Measurements from ENCODE around the gene DLGAP5. TPM values are rescaled to one million over a fixed set of nuclear protein-coding genes. Genes with fewer than 3 reads are reported as not detected.
A peak's percentile ranks its signal among the peaks of the same experiment; 100 is the strongest.

Gene DLGAP5
- total and polyA plus RNA-seq, 2 of the 13 experiments (the other 11 are each of a cell fraction or from before 2014, with no cell fraction given): 7.7 to 55.8 TPM

DNA sequence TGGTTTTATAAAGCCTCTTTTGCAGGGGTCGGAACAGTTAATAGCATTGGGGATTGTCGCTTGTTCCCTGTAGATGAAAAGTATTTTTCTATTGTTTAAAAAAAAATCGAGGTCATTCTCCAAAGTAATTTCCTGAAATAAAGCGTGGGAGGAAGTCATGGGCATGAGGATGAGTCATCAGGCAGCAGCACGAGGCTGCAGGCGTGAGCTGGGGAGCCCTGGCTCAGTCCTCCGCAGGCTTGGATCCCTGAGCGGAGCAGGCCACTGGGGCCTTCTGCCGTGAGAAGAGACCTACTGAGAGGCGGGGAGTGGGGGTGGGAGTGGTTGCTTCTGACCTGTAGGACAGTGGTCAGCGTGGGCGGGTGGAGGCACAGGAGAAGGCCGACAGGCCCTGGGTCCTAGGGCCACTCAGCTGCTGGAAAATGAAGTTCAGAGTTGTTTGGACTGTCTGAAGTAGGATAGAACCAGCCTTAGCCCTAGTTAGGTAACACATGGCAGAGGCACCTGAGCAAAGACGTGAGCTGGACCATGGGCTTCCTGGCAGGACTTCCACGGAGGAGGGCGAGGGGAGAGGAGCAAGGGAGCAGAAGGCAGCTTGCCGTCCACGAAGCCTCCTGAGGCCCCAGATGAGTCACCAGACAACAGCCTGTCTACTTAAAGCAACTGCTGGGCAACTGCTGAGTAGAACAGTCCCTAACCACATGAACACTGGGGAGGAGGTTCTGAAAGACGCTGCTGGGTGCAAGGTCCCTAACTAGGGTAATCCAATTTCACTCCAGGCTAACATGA is 83.4 kb downstream of the DLGAP5 start (continued):
- TF ChIP-seq, protein P1, sequence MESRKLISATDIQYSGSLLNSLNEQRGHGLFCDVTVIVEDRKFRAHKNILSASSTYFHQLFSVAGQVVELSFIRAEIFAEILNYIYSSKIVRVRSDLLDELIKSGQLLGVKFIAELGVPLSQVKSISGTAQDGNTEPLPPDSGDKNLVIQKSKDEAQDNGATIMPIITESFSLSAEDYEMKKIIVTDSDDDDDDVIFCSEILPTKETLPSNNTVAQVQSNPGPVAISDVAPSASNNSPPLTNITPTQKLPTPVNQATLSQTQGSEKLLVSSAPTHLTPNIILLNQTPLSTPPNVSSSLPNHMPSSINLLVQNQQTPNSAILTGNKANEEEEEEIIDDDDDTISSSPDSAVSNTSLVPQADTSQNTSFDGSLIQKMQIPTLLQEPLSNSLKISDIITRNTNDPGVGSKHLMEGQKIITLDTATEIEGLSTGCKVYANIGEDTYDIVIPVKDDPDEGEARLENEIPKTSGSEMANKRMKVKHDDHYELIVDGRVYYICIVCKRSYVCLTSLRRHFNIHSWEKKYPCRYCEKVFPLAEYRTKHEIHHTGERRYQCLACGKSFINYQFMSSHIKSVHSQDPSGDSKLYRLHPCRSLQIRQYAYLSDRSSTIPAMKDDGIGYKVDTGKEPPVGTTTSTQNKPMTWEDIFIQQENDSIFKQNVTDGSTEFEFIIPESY (CRISPR knock-in tag; IDR thresholded peaks at IDR 0.05): 0 out of 2 replicates have a peak, but pooled peaks have one; percentile 34
- peak; percentile 47; the same call in 1 of the 2 replicates for TF ChIP-seq ZNF709 (CRISPR knock-in tag; IDR thresholded peaks at IDR 0.05)
- no peak for TF ChIP-seq ZBTB7A (CRISPR knock-in tag; IDR thresholded peaks at IDR 0.05)
- peak; percentile 37; the same call in 1 of the 2 replicates for TF ChIP-seq SOX13 (IDR thresholded peaks at IDR 0.05)
- TF ChIP-seq SOX13 (CRISPR knock-in tag; conservative IDR thresholded peaks at IDR 0.05 in 1 of 2, IDR thresholded peaks at IDR 0.05 in 1 of 2): peak in 1 of 2 experiments; percentile 70; a peak in 1 of 4 replicates
- TF ChIP-seq MTF1 (CRISPR knock-in tag; IDR thresholded peaks at IDR 0.05): peak; percentile 75
- TF ChIP-seq ZNF235 (CRISPR knock-in tag; IDR thresholded peaks at IDR 0.05; ENCODE audit: borderline replicate concordance): peak; percentile 54; the same call in 1 of the 2 replicates
- no peak for TF ChIP-seq KDM4B (CRISPR knock-in tag; IDR thresholded peaks at IDR 0.05)
- no peak for TF ChIP-seq ZBTB20 (CRISPR knock-in tag; IDR thresholded peaks at IDR 0.05; ENCODE audit: borderline replicate concordance, low read depth)
- no peak for TF ChIP-seq HOXA7 (CRISPR knock-in tag; IDR thresholded peaks at IDR 0.05)
- TF ChIP-seq DNMT1 (CRISPR knock-in tag; IDR thresholded peaks at IDR 0.05): no peak
- TF ChIP-seq ZNF547 (CRISPR knock-in tag; IDR thresholded peaks at IDR 0.05): peak; percentile 79; the same call in 1 of the 2 replicates
- peak; percentile 89 for TF ChIP-seq ZMYM3 (CRISPR knock-in tag; IDR thresholded peaks at IDR 0.05)
- no peak for TF ChIP-seq ZNF326 (CRISPR knock-in tag; IDR thresholded peaks at IDR 0.05; ENCODE audit: borderline replicate concordance)
- TF ChIP-seq, protein P2, sequence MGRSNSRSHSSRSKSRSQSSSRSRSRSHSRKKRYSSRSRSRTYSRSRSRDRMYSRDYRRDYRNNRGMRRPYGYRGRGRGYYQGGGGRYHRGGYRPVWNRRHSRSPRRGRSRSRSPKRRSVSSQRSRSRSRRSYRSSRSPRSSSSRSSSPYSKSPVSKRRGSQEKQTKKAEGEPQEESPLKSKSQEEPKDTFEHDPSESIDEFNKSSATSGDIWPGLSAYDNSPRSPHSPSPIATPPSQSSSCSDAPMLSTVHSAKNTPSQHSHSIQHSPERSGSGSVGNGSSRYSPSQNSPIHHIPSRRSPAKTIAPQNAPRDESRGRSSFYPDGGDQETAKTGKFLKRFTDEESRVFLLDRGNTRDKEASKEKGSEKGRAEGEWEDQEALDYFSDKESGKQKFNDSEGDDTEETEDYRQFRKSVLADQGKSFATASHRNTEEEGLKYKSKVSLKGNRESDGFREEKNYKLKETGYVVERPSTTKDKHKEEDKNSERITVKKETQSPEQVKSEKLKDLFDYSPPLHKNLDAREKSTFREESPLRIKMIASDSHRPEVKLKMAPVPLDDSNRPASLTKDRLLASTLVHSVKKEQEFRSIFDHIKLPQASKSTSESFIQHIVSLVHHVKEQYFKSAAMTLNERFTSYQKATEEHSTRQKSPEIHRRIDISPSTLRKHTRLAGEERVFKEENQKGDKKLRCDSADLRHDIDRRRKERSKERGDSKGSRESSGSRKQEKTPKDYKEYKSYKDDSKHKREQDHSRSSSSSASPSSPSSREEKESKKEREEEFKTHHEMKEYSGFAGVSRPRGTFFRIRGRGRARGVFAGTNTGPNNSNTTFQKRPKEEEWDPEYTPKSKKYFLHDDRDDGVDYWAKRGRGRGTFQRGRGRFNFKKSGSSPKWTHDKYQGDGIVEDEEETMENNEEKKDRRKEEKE (IDR thresholded peaks at IDR 0.05): no peak
- TF ChIP-seq ZBTB42 (CRISPR knock-in tag; IDR thresholded peaks at IDR 0.05): peak; percentile 62; the same call in 1 of the 2 replicates
- TF ChIP-seq, protein P3, sequence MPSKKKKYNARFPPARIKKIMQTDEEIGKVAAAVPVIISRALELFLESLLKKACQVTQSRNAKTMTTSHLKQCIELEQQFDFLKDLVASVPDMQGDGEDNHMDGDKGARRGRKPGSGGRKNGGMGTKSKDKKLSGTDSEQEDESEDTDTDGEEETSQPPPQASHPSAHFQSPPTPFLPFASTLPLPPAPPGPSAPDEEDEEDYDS (CRISPR knock-in tag; IDR thresholded peaks at IDR 0.05): 0 out of 2 replicates have a peak, but pooled peaks have one; percentile 39
- TF ChIP-seq FOXP1 (IDR thresholded peaks at IDR 0.05): no peak
- TF ChIP-seq FOXP1 (CRISPR knock-in tag; IDR thresholded peaks at IDR 0.05): 0 out of 2 replicates have a peak, but pooled peaks have one; percentile 32
- TF ChIP-seq FOXK1 (CRISPR knock-in tag; IDR thresholded peaks at IDR 0.05; ENCODE audit: borderline replicate concordance, low read depth): no peak; the same call in 1 of the 2 replicates
- TF ChIP-seq, protein P4, sequence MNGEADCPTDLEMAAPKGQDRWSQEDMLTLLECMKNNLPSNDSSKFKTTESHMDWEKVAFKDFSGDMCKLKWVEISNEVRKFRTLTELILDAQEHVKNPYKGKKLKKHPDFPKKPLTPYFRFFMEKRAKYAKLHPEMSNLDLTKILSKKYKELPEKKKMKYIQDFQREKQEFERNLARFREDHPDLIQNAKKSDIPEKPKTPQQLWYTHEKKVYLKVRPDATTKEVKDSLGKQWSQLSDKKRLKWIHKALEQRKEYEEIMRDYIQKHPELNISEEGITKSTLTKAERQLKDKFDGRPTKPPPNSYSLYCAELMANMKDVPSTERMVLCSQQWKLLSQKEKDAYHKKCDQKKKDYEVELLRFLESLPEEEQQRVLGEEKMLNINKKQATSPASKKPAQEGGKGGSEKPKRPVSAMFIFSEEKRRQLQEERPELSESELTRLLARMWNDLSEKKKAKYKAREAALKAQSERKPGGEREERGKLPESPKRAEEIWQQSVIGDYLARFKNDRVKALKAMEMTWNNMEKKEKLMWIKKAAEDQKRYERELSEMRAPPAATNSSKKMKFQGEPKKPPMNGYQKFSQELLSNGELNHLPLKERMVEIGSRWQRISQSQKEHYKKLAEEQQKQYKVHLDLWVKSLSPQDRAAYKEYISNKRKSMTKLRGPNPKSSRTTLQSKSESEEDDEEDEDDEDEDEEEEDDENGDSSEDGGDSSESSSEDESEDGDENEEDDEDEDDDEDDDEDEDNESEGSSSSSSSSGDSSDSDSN (CRISPR knock-in tag; IDR thresholded peaks at IDR 0.05): peak; percentile 84
- peak; percentile 93; the same call in 1 of the 2 replicates for TF ChIP-seq ZNF879 (CRISPR knock-in tag; IDR thresholded peaks at IDR 0.05)
- 0 out of 2 replicates have a peak, but pooled peaks have one; percentile 84 for TF ChIP-seq ZNF296 (CRISPR knock-in tag; conservative IDR thresholded peaks at IDR 0.05)
